Measurements from ENCODE around the gene PNMA8A.
"Not testable (repeated sequence)": the region's sequence is repeated elsewhere in the genome, so short reads cannot be mapped to it uniquely, and the experiment has no call there.

DNA sequence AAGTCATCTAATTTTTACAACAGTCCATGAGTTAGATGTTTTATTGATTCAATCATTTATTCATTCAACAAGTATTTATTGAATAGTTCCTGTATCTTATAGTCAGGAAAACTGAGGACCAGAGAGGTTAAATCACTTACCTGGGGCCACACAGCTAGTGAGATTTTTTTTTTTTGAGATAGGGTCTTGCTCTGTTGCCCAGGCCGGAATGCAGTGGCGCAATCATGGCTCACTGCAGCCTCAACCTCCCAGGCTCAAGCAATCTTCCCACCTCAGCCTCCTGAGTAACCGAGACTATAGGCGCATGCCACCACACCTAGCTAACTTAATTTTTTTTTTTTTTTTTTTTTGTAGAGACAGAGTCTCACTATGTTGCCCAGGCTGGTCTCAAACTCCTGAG, 35.7 kb downstream of the PNMA8A start:
- TF ChIP-seq, protein P1, sequence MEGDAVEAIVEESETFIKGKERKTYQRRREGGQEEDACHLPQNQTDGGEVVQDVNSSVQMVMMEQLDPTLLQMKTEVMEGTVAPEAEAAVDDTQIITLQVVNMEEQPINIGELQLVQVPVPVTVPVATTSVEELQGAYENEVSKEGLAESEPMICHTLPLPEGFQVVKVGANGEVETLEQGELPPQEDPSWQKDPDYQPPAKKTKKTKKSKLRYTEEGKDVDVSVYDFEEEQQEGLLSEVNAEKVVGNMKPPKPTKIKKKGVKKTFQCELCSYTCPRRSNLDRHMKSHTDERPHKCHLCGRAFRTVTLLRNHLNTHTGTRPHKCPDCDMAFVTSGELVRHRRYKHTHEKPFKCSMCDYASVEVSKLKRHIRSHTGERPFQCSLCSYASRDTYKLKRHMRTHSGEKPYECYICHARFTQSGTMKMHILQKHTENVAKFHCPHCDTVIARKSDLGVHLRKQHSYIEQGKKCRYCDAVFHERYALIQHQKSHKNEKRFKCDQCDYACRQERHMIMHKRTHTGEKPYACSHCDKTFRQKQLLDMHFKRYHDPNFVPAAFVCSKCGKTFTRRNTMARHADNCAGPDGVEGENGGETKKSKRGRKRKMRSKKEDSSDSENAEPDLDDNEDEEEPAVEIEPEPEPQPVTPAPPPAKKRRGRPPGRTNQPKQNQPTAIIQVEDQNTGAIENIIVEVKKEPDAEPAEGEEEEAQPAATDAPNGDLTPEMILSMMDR (IDR thresholded peaks at IDR 0.05) = not testable (repeated sequence)
- not testable (repeated sequence) for TF ChIP-seq EP300 (IDR thresholded peaks at IDR 0.05; ENCODE audit: low read depth)

Measured in transverse colon (tissue), 3 donors.